Measurements from ENCODE around the gene INIP. TPM values are rescaled to one million over a fixed set of nuclear protein-coding genes. Genes with fewer than 3 reads are reported as not detected.
"Not testable (repeated sequence)": the region's sequence is repeated elsewhere in the genome, so short reads cannot be mapped to it uniquely, and the experiment has no call there.

Gene INIP
- total RNA-seq, 1 donor = 9.0 TPM

GRCh38 chr9:112712678-112713077 lies 5.2 kb downstream of the INIP start:
- Histone ChIP-seq H3K4me3 (ENCODE audit: low read length) (no peak overlapping the region), H3K4me1 (ENCODE audit: insufficient read depth, low read length) (peaks cover 12% of the 10 kb centered on the region), H3K27me3 (ENCODE audit: insufficient read depth, low read length) (no peaks in the 10 kb centered on the region), H3K9me3 (ENCODE audit: low read depth, low read length) (no peaks in the 10 kb centered on the region)

- H3K4me1 ChIP-seq (ENCODE audit: insufficient read depth, low read length) = no peaks in the 10 kb centered on the region
- no peaks in the 10 kb centered on the region for H3K9me3 ChIP-seq (ENCODE audit: low read depth, low read length)
- H3K27me3 ChIP-seq (ENCODE audit: insufficient read depth, low read length) = no peaks in the 10 kb centered on the region
- H3K4me3 ChIP-seq (ENCODE audit: low read length) = no peak overlapping the region
Measured at GRCh38 chr9:112711050-112711689, 6.7 kb downstream of the INIP start.

- H3K4me3 ChIP-seq (ENCODE audit: low read length) = no peak overlapping the region
- H3K4me1 ChIP-seq (ENCODE audit: insufficient read depth, low read length) = no peaks in the 10 kb centered on the region
- H3K9me3 ChIP-seq (ENCODE audit: low read depth, low read length) = no peaks in the 10 kb centered on the region
- H3K27me3 ChIP-seq (ENCODE audit: insufficient read depth, low read length) = no peaks in the 10 kb centered on the region
Measured at GRCh38 chr9:112705768-112706427, 12.0 kb downstream of the INIP start.

GRCh38 chr9:112703304-112703703 lies 14.6 kb downstream of the INIP start:
- Histone ChIP-seq H3K27me3 (ENCODE audit: insufficient read depth, low read length) (no peaks in the 10 kb centered on the region), H3K4me3 (ENCODE audit: low read length) (no peak overlapping the region), H3K9me3 (ENCODE audit: low read depth, low read length) (no peaks in the 10 kb centered on the region), H3K4me1 (ENCODE audit: insufficient read depth, low read length) (no peaks in the 10 kb centered on the region)

- H3K4me1 ChIP-seq (ENCODE audit: insufficient read depth, low read length) = no peaks in the 10 kb centered on the region
- H3K9me3 ChIP-seq (ENCODE audit: low read depth, low read length) = no peaks in the 10 kb centered on the region
- no peaks in the 10 kb centered on the region for H3K27me3 ChIP-seq (ENCODE audit: insufficient read depth, low read length)
- no peak overlapping the region for H3K4me3 ChIP-seq (ENCODE audit: low read length)
Measured at GRCh38 chr9:112700085-112700484, 17.8 kb downstream of the INIP start.

DNA sequence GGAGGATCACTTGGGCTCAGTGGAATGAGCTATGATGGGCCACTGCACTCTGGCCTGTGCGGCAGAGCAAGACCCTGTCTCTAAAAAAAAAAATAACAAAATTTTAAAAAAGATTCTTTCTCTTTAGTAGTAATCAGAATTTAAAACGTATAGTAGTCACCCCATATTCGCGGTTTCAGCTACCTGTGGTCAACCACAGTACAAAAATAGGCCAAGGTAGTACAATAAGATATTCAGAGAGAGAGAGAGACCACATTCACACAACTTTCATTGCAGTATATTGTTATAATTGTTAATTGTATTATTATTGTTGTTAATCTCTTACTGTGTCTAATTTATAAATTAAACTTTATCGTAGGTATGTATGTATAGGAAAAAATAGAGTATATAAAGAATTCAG lies 18.7 kb downstream of the INIP start:
- Histone ChIP-seq H3K9me3 (ENCODE audit: low read depth, low read length) (no peaks in the 10 kb centered on the region), H3K4me1 (ENCODE audit: insufficient read depth, low read length) (no peaks in the 10 kb centered on the region), H3K27me3 (ENCODE audit: insufficient read depth, low read length) (no peaks in the 10 kb centered on the region), H3K4me3 (ENCODE audit: low read length) (no peak overlapping the region)

- H3K9me3 ChIP-seq (ENCODE audit: low read depth, low read length) = no peaks in the 10 kb centered on the region
- H3K4me3 ChIP-seq (ENCODE audit: low read length) = no peak overlapping the region
- no peaks in the 10 kb centered on the region for H3K27me3 ChIP-seq (ENCODE audit: insufficient read depth, low read length)
- H3K4me1 ChIP-seq (ENCODE audit: insufficient read depth, low read length) = no peaks in the 10 kb centered on the region
Measured at GRCh38 chr9:112696461-112696860, 21.5 kb downstream of the INIP start.

GRCh38 chr9:112694706-112695555 lies 23.0 kb downstream of the INIP start:
- Histone ChIP-seq H3K4me3 (ENCODE audit: low read length) (no peak overlapping the region), H3K4me1 (ENCODE audit: insufficient read depth, low read length) (no peaks in the 10 kb centered on the region), H3K27me3 (ENCODE audit: insufficient read depth, low read length) (no peaks in the 10 kb centered on the region), H3K9me3 (ENCODE audit: low read depth, low read length) (no peaks in the 10 kb centered on the region)

DNA sequence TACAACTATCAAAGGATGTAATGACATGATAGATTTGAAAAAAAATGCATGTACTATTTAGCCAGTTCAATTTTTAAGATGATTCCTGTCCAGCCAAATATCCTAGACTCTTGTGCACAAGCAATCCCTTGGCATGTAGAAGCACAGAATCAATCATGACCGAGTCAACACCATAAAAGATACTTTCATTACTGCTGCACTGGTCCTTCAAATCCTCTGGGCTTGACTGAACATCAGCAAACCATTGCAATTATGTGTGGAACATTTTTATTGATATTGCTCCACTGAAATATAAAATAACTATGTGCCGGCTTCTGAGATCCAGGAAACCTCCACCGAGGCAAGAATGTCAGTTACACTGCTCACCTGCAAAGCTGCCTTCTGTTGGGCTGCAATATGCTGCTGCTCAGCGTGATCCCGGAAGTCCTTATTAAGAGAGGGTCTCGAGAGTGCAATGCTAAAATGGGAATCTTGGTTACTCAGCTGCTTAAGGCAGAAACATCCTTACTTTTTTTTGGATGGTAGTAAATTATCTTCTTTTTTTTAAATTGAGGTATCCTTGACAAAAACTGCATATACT lies 28.7 kb downstream of the INIP start:
- no peaks in the 10 kb centered on the region for H3K9me3 ChIP-seq (ENCODE audit: low read depth, low read length)
- no peak overlapping the region for H3K4me3 ChIP-seq (ENCODE audit: low read length)
- no peaks in the 10 kb centered on the region for H3K4me1 ChIP-seq (ENCODE audit: insufficient read depth, low read length)
- no peaks in the 10 kb centered on the region for H3K27me3 ChIP-seq (ENCODE audit: insufficient read depth, low read length)

GRCh38 chr9:112680731-112681402 lies 37.0 kb downstream of the INIP start:
- no peaks in the 10 kb centered on the region for H3K4me1 ChIP-seq (ENCODE audit: insufficient read depth, low read length)
- H3K4me3 ChIP-seq (ENCODE audit: low read length) = no peak overlapping the region
- H3K27me3 ChIP-seq (ENCODE audit: insufficient read depth, low read length) = no peaks in the 10 kb centered on the region
- peaks cover 10% of the 10 kb centered on the region for H3K9me3 ChIP-seq (ENCODE audit: low read depth, low read length)

DNA sequence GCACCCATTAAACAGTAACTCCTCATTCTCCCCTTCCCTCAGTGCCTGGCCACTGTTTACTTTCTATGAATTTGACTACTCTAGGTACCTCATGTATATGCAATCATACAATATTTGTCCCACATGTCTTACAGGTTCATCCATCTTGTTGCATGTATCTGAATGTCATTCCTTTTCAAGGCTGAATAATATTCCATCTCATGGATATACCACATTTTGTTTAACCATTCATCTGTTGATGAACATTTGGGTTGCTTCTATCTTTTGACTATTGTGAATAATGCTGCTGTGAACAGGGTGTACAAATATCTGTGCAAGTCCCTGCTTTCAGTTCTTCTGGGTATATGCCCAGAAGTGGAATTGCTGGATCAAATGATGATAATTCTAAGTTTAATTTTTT lies 40.9 kb downstream of the INIP start:
- no peaks in the 10 kb centered on the region for H3K27me3 ChIP-seq (ENCODE audit: insufficient read depth, low read length)
- H3K9me3 ChIP-seq (ENCODE audit: low read depth, low read length) = peaks cover 10% of the 10 kb centered on the region
- H3K4me3 ChIP-seq (ENCODE audit: low read length) = no peak overlapping the region
- H3K4me1 ChIP-seq (ENCODE audit: insufficient read depth, low read length) = no peaks in the 10 kb centered on the region

DNA sequence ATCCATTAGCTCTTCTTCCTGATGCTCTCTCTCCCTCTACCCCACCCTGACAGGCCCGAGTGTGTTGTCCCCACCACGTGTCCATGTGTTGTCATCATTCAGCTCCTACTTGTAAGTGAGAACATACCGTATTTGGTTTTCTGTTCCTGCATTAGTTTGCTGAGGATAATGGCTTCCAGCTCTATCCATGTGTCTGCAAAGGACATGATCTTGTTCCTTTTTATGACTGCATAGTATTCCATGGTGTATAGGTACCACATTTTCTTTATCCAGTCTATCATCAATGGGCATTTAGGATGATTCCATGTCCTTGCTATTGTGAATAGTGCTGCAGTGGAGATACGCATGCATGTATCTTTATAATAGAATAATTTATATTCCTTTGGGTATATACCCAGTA lies 44.7 kb downstream of the INIP start:
- H3K4me1 ChIP-seq (ENCODE audit: insufficient read depth, low read length); H3K27me3 ChIP-seq (ENCODE audit: insufficient read depth, low read length); H3K4me3 ChIP-seq (ENCODE audit: low read length): not testable (repeated sequence)
- peaks cover 10% of the 10 kb centered on the region for H3K9me3 ChIP-seq (ENCODE audit: low read depth, low read length)

GRCh38 chr9:112670991-112671625 lies 46.8 kb downstream of the INIP start:
- H3K4me1 ChIP-seq (ENCODE audit: insufficient read depth, low read length) = no peaks in the 10 kb centered on the region

GRCh38 chr9:112669326-112669725 lies 48.6 kb downstream of the INIP start:
- H3K27me3 ChIP-seq (ENCODE audit: insufficient read depth, low read length) = no peaks in the 10 kb centered on the region
- H3K4me3 ChIP-seq (ENCODE audit: low read length) = no peak overlapping the region
- no peaks in the 10 kb centered on the region for H3K4me1 ChIP-seq (ENCODE audit: insufficient read depth, low read length)
- H3K9me3 ChIP-seq (ENCODE audit: low read depth, low read length) = no peaks in the 10 kb centered on the region

More at GRCh38 chr9:112670991-112671625, 46.8 kb downstream of the INIP start:
- Histone ChIP-seq H3K9me3 (ENCODE audit: low read depth, low read length) (no peaks in the 10 kb centered on the region), H3K4me3 (ENCODE audit: low read length) (no peak overlapping the region), H3K27me3 (ENCODE audit: insufficient read depth, low read length) (no peaks in the 10 kb centered on the region)
